Endometrium (tissue), 2 donors: ENCODE measurements around the gene PHF14.
A peak's percentile ranks its signal among the peaks of the same experiment; 100 is the strongest.

ENCODE experiments used
- FAIRE-seq: peaks from 2 replicates; lab custom pipeline; 2012; peaks lifted over from hg19 to GRCh38; lab: Jason Lieb, UNC
- donor health status: control.
- donor health status: control.

PHF14 gene

DNA sequence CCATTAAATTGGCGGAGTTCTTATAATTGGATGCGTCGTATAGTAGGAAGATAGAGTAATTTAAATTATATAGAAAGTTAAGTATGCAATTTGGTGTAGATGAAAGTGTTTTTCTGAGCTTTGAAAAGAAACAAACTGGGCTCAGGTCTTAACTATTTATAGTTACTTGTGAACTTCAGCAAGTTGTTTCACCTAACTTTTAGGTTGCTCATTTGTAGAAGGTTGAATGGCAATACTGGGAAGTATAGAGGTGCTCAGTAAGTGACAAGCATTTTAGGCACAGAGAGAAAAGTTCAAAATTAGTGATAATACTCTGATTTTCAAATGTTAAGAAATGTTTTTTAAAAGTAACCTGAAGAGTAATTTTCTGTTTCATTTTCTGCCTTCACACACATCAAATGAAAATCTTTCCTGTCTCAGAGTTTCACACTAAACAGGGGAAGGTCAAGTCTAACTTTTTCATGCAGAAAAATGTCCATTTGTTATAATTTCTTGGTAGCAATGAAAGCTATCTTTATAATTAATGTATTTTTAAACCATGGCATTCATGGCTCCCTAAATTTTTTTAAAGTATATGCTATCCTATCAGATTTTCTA, 146.5 kb downstream of the PHF14 start:
- FAIRE-seq: no peak

DNA sequence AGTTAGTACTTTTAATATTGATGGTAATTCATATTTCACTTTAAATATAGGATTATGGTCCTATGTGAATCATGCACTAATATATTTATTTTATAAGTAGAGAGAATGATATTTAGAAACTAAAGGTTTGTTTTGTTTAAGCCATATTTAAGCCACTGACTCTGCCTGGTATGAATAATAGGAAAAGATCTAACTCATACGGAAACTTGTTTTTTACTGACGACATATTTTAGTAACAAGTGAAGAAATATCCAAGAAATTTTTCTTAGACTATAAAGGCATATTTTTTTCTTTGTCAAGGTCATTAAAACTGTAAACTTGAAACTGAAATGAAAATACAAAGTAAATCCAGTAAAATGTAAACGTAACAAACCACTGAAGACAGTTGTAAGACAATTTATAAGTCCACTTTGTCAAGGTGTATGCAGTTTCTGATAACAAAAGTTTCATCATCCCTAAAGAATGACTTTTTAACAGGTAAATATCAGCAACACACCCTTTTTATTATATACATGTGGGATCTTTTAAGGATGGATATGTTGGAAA, 147.1 kb downstream of the PHF14 start:
- FAIRE-seq: no peak

- FAIRE-seq: no peak
Measured at GRCh38 chr7:11124856-11125559, 151.3 kb downstream of the PHF14 start.

DNA sequence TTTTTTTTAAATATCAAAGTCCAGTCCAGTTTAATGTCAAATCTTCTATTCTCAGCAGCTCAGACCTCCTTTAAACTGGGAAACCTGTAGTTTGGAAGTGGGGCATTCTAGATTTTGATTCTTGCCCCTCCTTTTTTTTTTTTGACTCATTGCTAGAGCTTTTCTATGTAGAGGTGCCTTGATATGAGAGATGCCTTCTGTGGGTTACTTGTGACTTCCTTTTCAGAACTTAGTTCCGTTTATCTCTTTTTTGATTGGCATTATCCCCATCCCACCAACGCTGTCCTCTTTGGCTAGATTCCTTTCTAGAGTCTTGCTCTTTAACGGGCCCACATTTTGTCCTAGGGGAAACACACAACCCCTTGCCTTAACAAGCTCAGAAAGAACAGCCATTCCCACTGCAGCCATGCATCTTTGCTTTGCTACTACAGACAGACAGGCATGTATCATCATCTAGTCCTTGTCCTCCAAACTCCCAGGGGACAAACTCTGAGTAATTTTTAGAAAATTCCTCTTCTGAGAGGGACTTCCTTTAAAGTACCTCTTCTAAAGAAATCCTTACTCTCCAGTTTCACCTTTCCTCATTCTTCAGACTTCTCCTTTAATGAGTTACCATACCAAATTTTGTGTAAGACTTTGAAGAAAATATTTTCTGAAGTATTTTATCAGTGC, 153.6 kb downstream of the PHF14 start:
- FAIRE-seq: no peak

DNA sequence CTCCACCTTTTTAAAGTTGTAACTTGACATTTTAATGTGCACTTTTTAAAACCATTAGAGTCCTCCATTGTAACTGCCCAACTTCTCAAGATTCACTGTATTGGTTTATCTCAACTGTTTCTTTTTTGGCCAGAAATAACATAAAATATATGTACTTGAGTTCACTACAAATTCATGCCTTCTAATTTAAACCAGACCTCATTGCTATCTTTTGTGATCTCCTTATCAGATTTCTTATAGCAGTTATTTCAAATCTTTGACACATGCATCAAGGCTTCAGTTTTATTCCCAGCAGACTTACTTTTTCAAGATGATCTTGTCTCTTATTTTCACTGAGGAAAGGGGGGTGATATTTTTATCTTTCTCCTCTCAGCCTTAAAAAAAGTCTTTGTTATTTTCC, 154.3 kb downstream of the PHF14 start:
- no peak for FAIRE-seq

- FAIRE-seq: no peak
Measured at GRCh38 chr7:11128498-11128897, 154.8 kb downstream of the PHF14 start.

DNA sequence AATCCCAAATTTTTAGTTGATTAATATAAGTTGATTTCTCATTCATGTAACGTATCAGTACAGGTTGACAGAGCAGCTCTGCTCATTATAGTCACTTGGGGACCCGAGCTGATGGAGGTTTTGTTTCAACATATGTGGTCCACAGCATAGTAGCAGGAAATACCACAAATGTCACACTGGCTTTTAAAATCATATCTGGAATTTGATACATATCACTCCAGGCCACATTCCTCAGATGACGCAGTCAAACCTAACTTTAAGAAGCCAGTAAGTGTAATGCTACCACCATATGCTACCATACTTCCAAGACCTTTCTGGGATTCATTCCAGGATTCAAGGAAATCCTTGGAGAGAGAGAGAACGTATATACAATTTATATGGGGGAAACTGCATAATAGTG, 156.3 kb downstream of the PHF14 start:
- FAIRE-seq: no peak

GRCh38 chr7:11130601-11131000, 156.9 kb downstream of the PHF14 start:
- no peak for FAIRE-seq

DNA sequence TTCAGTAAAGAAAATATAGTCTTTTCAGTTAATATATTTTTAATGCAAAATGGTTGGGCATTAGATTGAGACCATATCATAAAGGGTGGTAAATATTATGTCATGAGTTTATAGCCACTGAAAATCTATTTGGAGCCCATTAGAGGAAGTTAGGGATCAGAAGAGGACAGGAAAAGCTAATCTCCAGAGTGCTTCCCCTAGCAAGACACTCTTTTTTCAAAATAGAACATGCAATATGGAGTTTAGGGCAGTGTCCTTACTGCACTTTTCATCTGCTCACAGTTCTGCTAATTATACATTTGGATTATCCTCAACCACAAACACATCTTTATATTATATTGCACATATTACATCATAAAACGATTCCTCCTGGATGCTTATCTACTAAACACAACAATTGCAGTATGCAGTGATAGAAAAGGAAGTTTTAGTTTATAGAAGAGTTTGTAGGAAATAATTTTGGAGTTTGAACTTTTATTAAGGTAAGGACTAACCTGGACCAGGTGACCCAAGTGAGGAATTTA, 159.8 kb downstream of the PHF14 start:
- FAIRE-seq: no peak

- FAIRE-seq: no peak
Measured at GRCh38 chr7:11135573-11135972, 161.9 kb downstream of the PHF14 start.

DNA sequence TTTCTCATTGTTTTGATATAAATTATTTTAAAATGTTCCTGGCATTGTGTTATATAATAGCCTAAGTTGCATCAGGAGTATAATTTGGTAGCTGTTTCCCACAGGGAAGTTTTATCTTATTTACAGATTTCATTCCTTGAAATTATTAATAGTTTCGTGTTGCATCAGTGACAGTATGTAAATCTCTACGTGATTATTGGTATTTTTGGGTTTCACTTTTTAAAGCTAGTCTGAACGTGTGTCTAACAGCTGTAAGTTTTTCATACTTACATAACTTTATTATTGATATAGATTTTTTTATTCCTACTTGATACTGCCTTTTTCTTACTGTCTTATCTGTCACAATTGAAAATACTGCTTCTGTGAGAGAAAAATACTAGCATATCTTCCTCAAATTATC, 167.9 kb downstream of the PHF14 start:
- FAIRE-seq: no peak

DNA sequence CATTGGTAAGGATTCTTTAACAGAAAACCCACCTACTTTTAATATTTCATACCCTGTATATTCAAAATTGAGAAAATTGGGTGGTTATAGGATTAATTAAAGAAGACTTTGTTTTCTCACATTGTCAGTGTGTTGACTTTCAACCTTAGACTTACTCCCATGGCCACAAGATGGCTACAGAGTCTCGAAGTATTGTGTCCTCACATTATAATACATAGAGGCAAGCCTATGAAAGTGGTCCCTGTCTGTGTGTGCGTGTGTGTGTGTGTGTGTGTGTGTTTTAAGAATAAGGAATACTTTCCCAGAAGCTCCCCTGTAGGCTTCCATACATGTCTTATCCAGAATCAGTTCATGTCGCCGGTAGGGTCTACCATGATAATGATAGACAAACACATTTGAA, 180.0 kb downstream of the PHF14 start:
- FAIRE-seq: no peak

DNA sequence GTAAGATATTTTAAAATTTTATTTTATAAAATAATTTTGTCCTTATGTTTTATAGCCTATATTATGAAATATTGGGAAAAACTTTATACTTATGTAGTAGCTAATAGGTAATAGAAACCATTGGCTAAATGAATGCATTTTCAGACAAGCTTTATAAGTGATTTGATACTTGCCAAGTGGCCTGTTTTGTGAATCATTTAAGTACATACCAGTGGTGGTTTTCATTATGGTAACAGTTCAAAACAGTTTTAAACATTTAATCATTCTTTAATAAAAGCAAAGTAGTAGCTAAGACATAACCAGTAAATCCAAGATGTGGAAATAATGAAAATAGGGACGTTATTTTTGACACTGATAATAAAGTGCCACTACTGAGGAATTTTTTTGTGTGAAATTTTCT, 182.2 kb downstream of the PHF14 start:
- peak; percentile 84 for FAIRE-seq

GRCh38 chr7:11161499-11161898, 187.8 kb downstream of the PHF14 start:
- peak; percentile 88 for FAIRE-seq

GRCh38 chr7:11163220-11163619, 189.5 kb downstream of the PHF14 start:
- FAIRE-seq: no peak

DNA sequence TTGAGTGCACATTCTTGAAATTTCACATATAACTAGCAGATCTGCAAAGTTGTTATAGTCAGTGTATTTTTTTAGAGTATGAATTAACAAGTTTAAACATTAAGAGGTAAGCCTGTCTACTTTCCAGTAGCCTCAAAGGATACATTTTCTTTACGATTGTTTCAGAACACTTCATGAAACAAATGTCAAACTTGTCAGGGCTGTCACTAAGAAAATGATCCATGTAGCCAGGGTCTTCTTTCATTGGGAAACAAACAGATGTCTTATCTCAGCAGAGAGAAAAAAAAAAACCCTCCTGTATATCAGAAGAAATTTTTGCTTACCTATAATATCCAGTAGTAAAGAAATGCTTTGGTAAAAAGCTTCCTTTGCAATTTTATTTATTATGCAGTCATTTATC, 192.4 kb downstream of the PHF14 start:
- FAIRE-seq: no peak

GRCh38 chr7:11168650-11169170, 195.0 kb downstream of the PHF14 start:
- FAIRE-seq: no peak

DNA sequence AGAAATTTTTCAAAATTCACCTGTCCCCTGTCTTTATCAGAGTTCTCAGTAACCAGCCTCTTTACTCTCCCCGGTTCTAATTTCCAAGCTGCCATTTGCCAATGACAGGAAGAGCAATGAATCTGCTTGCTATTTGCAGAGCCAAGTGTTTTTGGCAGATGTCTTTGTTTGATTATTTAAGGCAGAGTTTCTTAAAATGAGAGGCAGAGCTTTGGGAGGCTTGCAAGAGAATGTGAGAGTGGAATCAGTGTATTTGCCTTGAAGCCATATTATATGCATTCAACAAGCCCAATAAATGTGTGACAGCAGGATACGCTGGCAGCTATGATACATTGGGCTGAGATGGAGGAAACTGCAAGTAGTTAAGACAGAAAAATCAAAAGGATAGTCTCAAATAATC, 196.5 kb downstream of the PHF14 start:
- no peak for FAIRE-seq

DNA sequence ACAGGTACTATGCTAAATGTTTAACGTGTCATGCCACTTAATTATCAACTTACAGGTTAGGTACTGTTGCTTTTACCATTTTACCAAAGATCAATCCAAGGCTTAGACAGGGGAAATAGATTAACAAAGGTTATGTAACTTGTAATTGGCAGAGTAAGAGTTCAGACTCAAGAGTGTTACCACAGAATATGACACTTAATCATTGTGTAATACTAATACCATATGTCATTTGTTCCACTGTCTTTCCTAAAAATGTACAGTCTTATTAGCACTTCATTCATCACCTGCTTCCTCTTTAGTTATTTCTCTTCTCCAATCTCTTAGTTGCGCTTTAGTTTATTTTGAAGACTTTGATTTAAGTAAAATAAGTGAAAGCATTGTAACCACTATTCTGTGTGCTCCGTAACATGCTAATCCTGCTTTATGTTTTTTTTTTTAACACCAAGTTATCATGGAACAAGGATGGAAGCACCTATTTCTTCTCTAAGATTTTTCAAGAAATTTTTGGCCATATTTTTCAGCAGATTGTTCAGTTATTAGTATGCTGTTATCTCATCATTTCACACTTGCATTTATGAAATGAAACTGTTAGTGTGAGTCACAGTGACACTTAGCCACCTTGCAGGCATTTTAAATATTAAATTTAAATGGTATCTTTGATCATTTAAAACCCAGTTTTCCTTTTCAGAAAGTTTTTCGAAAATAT, 197.3 kb downstream of the PHF14 start:
- no peak for FAIRE-seq

DNA sequence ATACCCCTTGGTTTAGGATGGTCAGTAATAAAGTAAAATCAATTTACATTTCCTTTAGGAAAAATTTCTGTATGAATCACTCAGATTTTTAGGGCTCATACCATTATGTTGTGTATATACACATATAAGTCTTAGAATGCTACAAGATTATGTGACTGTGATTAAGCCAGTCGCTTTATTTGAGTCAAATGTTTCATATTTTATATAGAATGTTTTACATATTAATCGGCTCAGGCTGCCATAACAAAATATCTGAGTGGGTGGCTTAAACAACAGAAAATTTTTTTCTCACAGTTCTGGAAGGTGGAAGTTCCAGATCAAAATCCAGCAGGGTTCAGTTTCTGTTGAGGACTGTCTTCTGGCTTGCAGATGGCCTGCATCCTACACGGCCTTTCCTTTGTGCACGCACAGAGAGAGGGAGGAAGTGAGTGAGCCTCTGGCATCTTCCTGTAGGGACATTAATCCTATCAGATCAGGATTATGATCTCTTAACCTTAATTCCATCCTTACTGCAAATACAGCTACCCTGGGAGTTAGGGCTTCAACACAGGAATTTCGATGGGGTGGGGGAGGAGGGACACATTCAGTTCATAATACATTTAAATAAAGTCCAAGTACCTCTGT, 198.0 kb downstream of the PHF14 start:
- FAIRE-seq: no peak

GRCh38 chr7:11172835-11173234, 199.2 kb downstream of the PHF14 start:
- no peak for FAIRE-seq

GRCh38 chr7:11175371-11175770, 201.7 kb downstream of the PHF14 start:
- FAIRE-seq: no peak
